Nephron progenitor cell (in vitro differentiated cells): ENCODE results near the gene TNS4.

ENCODE experiments used
- DNase-seq: peaks from one replicate; pipeline ENCODE4 v3.0.0; 2021
- H3K27ac Mint-ChIP-seq: 2 replicates; pipeline ENCODE4 v1.8.0; 2021; ENCODE audit warnings: mild to moderate bottlenecking, moderate library complexity, mixed read lengths
- H3K27me3 Mint-ChIP-seq: 2 replicates; pipeline ENCODE4 v1.8.0; 2021; ENCODE audit warnings: mild to moderate bottlenecking, low read depth, mixed read lengths; ENCODE audit not compliant: poor library complexity
- H3K36me3 Mint-ChIP-seq: 2 replicates; pipeline ENCODE4 v1.8.0; 2021; ENCODE audit warnings: low read depth, mixed read lengths
- H3K4me1 Mint-ChIP-seq: 2 replicates; pipeline ENCODE4 v1.8.0; 2021; ENCODE audit warnings: mixed read lengths
- H3K4me3 Mint-ChIP-seq: 2 replicates; pipeline ENCODE4 v1.8.0; 2021; ENCODE audit warnings: mild to moderate bottlenecking, moderate library complexity, mixed read lengths
- H3K9me3 Mint-ChIP-seq: 2 replicates; pipeline ENCODE4 v1.8.0; 2021; ENCODE audit warnings: mild to moderate bottlenecking, moderate library complexity, mixed read lengths
- CTCF ChIP-seq: fragments of 200-600 bp; sonication (generic); IDR thresholded peaks from 2 replicates; pipeline ENCODE4 v1.5.0; 2021; ENCODE audit warnings: antibody characterized with exemption

TNS4 gene

GRCh38 chr17:40459636-40460603 lies 41.5 kb downstream of the TNS4 start:
- no peak for DNase-seq
- H3K9me3 Mint-ChIP-seq = no peaks in the 10 kb centered on the region
- TF ChIP-seq CTCF = no peak
- H3K27me3 Mint-ChIP-seq = peaks cover 5% of the 10 kb centered on the region
- peaks cover 25% of the 10 kb centered on the region for H3K36me3 Mint-ChIP-seq
- H3K4me1 Mint-ChIP-seq = peaks cover 80% of the 10 kb centered on the region
- H3K4me3 Mint-ChIP-seq = no peak overlapping the region
- H3K27ac Mint-ChIP-seq = peak overlapping the region; percentile 80

DNA sequence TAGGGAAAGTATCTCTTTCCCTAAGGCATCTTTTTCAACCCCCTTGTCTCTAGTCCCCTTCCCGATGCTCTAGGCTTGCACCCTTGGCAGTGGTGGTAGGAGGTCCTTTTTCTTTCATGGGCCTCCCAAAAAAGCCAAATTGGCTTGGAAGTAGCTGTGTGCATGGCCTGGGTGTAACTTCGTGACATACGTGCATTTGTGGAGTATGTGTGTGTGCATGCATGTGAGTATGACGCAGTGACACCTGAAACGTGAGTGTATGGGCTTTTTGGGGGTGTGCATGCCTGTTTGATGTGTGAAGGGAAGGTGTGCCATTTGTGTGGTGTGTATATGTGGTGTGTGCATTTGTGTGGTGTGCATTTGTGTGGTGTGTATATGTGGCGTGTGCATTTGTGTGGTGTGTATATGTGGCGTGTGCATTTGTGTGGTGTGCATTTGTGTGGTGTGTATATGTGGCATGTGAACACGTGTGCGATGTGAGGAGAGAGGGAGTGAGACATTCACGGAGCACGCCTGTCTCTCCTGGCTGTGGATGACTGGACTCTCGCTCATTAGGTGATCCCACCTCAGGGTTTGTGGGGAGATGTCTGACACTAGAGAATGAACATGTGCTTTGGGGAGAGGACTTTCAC lies 42.5 kb downstream of the TNS4 start:
- no peak for TF ChIP-seq CTCF
- Mint-ChIP-seq H3K36me3 (peaks cover 34% of the 10 kb centered on the region), H3K27ac (no peak overlapping the region), H3K4me1 (peaks cover 71% of the 10 kb centered on the region), H3K27me3 (peaks cover 5% of the 10 kb centered on the region), H3K4me3 (peak overlapping the region; percentile 35), H3K9me3 (no peaks in the 10 kb centered on the region)
- DNase-seq = no peak

- H3K9me3 Mint-ChIP-seq = no peaks in the 10 kb centered on the region
- peaks cover 5% of the 10 kb centered on the region for H3K27me3 Mint-ChIP-seq
- peak overlapping the region; percentile 8 for H3K4me3 Mint-ChIP-seq
- peaks cover 40% of the 10 kb centered on the region for H3K36me3 Mint-ChIP-seq
- peak overlapping the region; percentile 82 for H3K27ac Mint-ChIP-seq
- no peak for DNase-seq
- no peak for TF ChIP-seq CTCF
- H3K4me1 Mint-ChIP-seq = peaks cover 63% of the 10 kb centered on the region
These were observed 43.2 kb downstream of the TNS4 start for GRCh38 chr17:40457964-40458791.

DNA sequence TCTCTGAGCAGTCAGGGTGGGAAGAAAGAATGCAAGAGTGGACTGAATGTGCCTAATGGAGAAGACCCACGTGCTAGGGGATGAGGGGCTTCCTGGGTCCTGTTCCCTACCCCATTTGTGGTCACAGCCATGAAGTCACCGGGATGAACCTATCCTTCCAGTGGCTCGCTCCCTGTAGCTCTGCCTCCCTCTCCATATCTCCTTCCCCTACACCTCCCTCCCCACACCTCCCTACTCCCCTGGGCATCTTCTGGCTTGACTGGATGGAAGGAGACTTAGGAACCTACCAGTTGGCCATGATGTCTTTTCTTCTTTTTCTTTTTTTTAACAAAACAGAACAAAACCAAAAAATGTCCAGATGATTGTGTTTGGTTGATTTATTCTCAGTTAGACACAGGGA lies 44.1 kb downstream of the TNS4 start:
- DNase-seq = no peak
- Mint-ChIP-seq H3K4me1 (peaks cover 63% of the 10 kb centered on the region), H3K27me3 (peaks cover 5% of the 10 kb centered on the region), H3K9me3 (no peaks in the 10 kb centered on the region), H3K36me3 (peaks cover 48% of the 10 kb centered on the region), H3K4me3 (no peak overlapping the region), H3K27ac (no peak overlapping the region)
- no peak for TF ChIP-seq CTCF

- H3K36me3 Mint-ChIP-seq = peaks cover 51% of the 10 kb centered on the region
- DNase-seq = no peak
- TF ChIP-seq CTCF = no peak
- H3K27ac Mint-ChIP-seq = no peak overlapping the region
- no peak overlapping the region for H3K4me3 Mint-ChIP-seq
- peaks cover 5% of the 10 kb centered on the region for H3K27me3 Mint-ChIP-seq
- H3K4me1 Mint-ChIP-seq = peaks cover 61% of the 10 kb centered on the region
- no peaks in the 10 kb centered on the region for H3K9me3 Mint-ChIP-seq
These were observed 44.9 kb downstream of the TNS4 start for GRCh38 chr17:40456396-40456951.
